Left ventricle myocardium inferior (tissue), 1 donor: ENCODE data around the gene CALHM1. TPM values are rescaled to one million over a fixed set of nuclear protein-coding genes. Genes with fewer than 3 reads are reported as not detected.

ENCODE experiments used
- DNase-seq: peaks from one replicate; pipeline ENCODE4 v3.0.0-alpha.2; 2020
- H3K27ac ChIP-seq: fragments of 200-600 bp; replicated peaks from 2 replicates; pipeline ENCODE4 v1.8.0; 2021
- H3K27me3 ChIP-seq: fragments of 200-600 bp; 2 replicates; pipeline ENCODE4 v1.8.0; 2021; ENCODE audit warnings: low read depth
- H3K36me3 ChIP-seq: fragments of 200-600 bp; 2 replicates; pipeline ENCODE4 v1.8.0; 2021
- H3K4me1 ChIP-seq: fragments of 200-600 bp; 2 replicates; pipeline ENCODE4 v1.8.0; 2021
- H3K4me3 ChIP-seq: fragments of 200-600 bp; 2 replicates; pipeline ENCODE4 v1.8.0; 2021; ENCODE audit warnings: mild to moderate bottlenecking, moderate library complexity
- H3K9me3 ChIP-seq: fragments of 200-600 bp; replicated peaks from 2 replicates; pipeline ENCODE4 v1.8.0; 2021
- CTCF ChIP-seq: fragments of 200-600 bp; IDR thresholded peaks from 2 replicates; pipeline ENCODE4 v1.8.0; 2021; ENCODE audit warnings: antibody characterized with exemption, mild to moderate bottlenecking, borderline replicate concordance
- intact Hi-C: fragments of 100-400 bp; cut with micrococcal nuclease; formaldehyde crosslinking; loops from one replicate; pipeline ENCODE4 v1.11.0; 2022
- total RNA-seq: library from RNA; stranded (reverse); fragmentation: NEBNext Ultra II Directional; extraction: Animal tissue kit (Norgen Biotek cat#: 25700); gene quantifications from one replicate; pipeline ENCODE4 v1.2.1, GENCODE V29; 2021
- donor health status: DM: no; HTN: yes; CAD: no; lungs with severe emphysema.

The CALHM1 gene
- total RNA-seq, 1 donor from 2014 or later, result not detected

- no peak for DNase-seq
Observed at GRCh38 chr10:103466734-103467133, 8.0 kb upstream of the CALHM1 start.

GRCh38 chr10:103465411-103466179, 6.9 kb upstream of the CALHM1 start:
- no peaks in the 10 kb centered on the region for H3K36me3 ChIP-seq
- H3K4me3 ChIP-seq, result no peak overlapping the region
- no peaks in the 10 kb centered on the region for H3K27me3 ChIP-seq
- no peaks in the 10 kb centered on the region for H3K9me3 ChIP-seq
- intact Hi-C loops, result no loop called here
- no peak for TF ChIP-seq CTCF
- no peak for DNase-seq
- no peaks in the 10 kb centered on the region for H3K4me1 ChIP-seq
- no peak overlapping the region for H3K27ac ChIP-seq

More at GRCh38 chr10:103466734-103467133, 8.0 kb upstream of the CALHM1 start:
- H3K27ac ChIP-seq, result no peak overlapping the region
- H3K9me3 ChIP-seq, result no peaks in the 10 kb centered on the region
- no peak for TF ChIP-seq CTCF
- intact Hi-C loops, result no loop called here
- no peaks in the 10 kb centered on the region for H3K4me1 ChIP-seq
- H3K4me3 ChIP-seq, result no peak overlapping the region
- no peaks in the 10 kb centered on the region for H3K27me3 ChIP-seq
- H3K36me3 ChIP-seq, result no peaks in the 10 kb centered on the region

- Histone ChIP-seq H3K27me3 (no peaks in the 10 kb centered on the region), H3K4me1 (no peaks in the 10 kb centered on the region), H3K27ac (no peak overlapping the region), H3K9me3 (no peaks in the 10 kb centered on the region), H3K4me3 (no peak overlapping the region), H3K36me3 (no peaks in the 10 kb centered on the region)
- intact Hi-C loops, result no loop called here
- DNase-seq, result no peak
- TF ChIP-seq CTCF, result no peak
Observed at GRCh38 chr10:103463499-103463898, 4.8 kb upstream of the CALHM1 start.

- H3K27ac ChIP-seq, result no peak overlapping the region
- no peaks in the 10 kb centered on the region for H3K4me1 ChIP-seq
- no peak for DNase-seq
- H3K27me3 ChIP-seq, result no peaks in the 10 kb centered on the region
- H3K9me3 ChIP-seq, result no peaks in the 10 kb centered on the region
- no peak for TF ChIP-seq CTCF
- H3K36me3 ChIP-seq, result no peaks in the 10 kb centered on the region
- no peak overlapping the region for H3K4me3 ChIP-seq
- intact Hi-C loops, result no loop called here
Observed at GRCh38 chr10:103459615-103460014, 915 bp upstream of the CALHM1 start.

- DNase-seq, result no peak
- Histone ChIP-seq H3K27ac (no peak overlapping the region), H3K9me3 (no peaks in the 10 kb centered on the region), H3K36me3 (no peaks in the 10 kb centered on the region), H3K27me3 (no peaks in the 10 kb centered on the region), H3K4me1 (no peaks in the 10 kb centered on the region), H3K4me3 (no peak overlapping the region)
- TF ChIP-seq CTCF, result no peak
- intact Hi-C loops, result no loop called here
Observed at GRCh38 chr10:103457896-103458583, 660 bp downstream of the CALHM1 start.
